ENCODE results near the gene MAP4K2. TPM values are rescaled to one million over a fixed set of nuclear protein-coding genes. Genes with fewer than 3 reads are reported as not detected.

MAP4K2 gene
- total RNA-seq, 1 donor from 2014 or later, result 34.0 TPM

DNA sequence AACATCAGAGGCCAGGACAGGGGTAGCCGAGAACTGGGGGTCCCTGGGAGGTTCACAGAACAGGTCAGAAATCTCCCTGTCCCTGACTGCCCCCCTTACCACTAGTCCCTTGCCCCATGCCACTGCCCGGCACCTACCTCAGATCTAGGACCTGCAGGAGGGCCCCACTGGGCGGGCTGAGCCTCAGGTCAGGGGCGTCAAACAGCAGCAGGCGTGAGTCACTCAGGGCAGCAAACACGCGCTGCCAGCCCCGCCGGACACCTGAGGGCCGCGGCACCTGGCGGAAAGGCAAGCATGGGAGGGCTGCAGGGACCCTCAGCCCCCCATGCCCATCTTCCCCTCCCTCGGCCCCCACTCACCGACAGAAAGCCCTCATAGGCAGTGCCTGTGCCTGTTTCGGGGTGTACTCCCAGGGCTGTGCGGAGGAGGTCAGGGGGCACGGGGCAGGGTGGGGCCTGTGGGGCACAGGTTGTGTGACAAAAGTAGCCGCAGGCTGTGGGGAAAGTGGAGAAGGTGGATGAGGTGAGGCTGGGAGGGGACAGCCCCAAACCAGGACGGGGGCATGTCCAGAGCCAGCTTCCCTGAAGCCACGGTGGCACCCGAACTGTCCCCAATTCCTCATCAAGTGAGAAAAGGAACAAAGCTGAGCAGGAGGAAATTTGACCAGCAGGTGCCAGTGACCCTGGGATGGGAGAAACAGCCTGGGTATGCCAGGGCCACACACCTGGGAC is 29.6 kb upstream of the MAP4K2 start:
- intact Hi-C loops (cut with DNase I), result no loop called here
- Histone ChIP-seq H3K4me3 (no peak overlapping the region), H3K27ac (no peak overlapping the region), H3K27me3 (no peaks in the 10 kb centered on the region), H3K9me3 (no peaks in the 10 kb centered on the region), H3K36me3 (no peaks in the 10 kb centered on the region), H3K4me1 (no peaks in the 10 kb centered on the region)
- DNase-seq (ENCODE audit: low spot score in 2 of 2), result no peak
- TF ChIP-seq, protein P1, sequence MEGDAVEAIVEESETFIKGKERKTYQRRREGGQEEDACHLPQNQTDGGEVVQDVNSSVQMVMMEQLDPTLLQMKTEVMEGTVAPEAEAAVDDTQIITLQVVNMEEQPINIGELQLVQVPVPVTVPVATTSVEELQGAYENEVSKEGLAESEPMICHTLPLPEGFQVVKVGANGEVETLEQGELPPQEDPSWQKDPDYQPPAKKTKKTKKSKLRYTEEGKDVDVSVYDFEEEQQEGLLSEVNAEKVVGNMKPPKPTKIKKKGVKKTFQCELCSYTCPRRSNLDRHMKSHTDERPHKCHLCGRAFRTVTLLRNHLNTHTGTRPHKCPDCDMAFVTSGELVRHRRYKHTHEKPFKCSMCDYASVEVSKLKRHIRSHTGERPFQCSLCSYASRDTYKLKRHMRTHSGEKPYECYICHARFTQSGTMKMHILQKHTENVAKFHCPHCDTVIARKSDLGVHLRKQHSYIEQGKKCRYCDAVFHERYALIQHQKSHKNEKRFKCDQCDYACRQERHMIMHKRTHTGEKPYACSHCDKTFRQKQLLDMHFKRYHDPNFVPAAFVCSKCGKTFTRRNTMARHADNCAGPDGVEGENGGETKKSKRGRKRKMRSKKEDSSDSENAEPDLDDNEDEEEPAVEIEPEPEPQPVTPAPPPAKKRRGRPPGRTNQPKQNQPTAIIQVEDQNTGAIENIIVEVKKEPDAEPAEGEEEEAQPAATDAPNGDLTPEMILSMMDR (IDR thresholded peaks at IDR 0.05), result no peak

DNA sequence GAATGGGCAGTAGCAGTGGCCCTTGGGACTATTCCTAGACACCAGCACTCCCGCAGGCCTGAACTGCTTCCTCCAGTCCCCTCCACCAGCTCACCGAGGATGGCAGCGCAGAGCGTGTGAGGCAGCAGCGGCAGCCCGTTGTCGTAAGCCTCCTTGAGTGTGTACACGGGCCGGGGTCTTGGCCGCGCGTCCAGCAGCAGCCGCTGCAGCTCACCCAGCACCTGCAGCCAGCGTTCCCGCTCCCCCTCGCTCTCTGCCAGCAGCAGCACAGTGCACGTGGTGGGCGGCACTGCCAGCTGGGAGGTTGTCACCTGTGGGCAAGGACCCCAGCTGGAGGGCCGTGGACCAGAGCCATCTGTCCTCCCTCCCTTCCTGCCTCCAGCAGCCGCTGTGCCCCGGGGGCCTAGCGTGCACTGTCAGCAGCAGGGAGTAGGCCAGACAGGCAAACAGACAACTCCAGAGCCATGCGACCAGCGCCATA is 28.4 kb upstream of the MAP4K2 start:
- no peaks in the 10 kb centered on the region for H3K27me3 ChIP-seq
- DNase-seq (ENCODE audit: low spot score in 2 of 2), result no peak
- H3K27ac ChIP-seq, result no peak overlapping the region
- H3K4me1 ChIP-seq, result no peaks in the 10 kb centered on the region
- intact Hi-C loops (cut with DNase I), result no loop called here
- H3K4me3 ChIP-seq, result no peak overlapping the region
- no peaks in the 10 kb centered on the region for H3K36me3 ChIP-seq
- H3K9me3 ChIP-seq, result no peaks in the 10 kb centered on the region
- TF ChIP-seq, protein P1 (IDR thresholded peaks at IDR 0.05), result no peak

DNA sequence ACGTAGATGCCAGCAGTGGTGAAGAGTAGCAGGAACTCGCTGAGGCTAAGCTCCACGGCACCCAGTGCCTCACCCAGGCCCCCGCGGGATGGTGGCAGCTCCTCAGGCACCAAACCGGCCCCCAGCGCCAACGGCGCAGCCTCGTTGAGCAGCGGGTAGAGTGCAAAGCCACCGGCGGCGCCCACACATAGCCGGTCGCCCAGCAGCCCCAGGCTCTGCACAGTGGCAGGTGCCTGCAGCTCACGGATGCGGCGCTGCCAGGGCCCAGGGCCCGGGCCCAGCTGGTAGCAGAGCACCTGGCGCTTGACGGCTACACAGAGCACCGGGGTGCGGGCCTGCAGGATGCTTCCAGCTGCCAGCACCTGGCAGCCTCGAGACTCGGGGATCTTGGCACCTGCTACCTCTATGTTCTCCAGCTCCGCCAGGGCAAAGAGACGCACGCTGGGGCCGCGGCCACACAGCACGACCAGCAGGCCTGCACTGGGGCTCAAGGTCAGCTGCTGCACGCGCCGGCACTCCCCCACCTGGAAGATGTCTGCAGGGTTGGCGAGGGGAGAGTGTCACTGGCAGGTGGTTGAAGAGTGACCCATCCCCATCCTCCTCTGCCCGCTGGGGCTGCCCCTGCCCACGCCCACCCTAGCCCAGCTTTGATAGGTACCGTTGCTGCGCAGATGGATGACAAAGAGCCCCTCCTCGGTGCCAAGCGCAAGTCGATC is 26.7 kb upstream of the MAP4K2 start:
- H3K4me1 ChIP-seq, result no peaks in the 10 kb centered on the region
- H3K36me3 ChIP-seq, result no peaks in the 10 kb centered on the region
- H3K4me3 ChIP-seq, result no peak overlapping the region
- DNase-seq (ENCODE audit: low spot score in 2 of 2), result no peak
- H3K27me3 ChIP-seq, result no peaks in the 10 kb centered on the region
- no peaks in the 10 kb centered on the region for H3K9me3 ChIP-seq
- TF ChIP-seq, protein P1 (IDR thresholded peaks at IDR 0.05), result no peak
- no peak overlapping the region for H3K27ac ChIP-seq
- intact Hi-C loops (cut with DNase I), result no loop called here

DNA sequence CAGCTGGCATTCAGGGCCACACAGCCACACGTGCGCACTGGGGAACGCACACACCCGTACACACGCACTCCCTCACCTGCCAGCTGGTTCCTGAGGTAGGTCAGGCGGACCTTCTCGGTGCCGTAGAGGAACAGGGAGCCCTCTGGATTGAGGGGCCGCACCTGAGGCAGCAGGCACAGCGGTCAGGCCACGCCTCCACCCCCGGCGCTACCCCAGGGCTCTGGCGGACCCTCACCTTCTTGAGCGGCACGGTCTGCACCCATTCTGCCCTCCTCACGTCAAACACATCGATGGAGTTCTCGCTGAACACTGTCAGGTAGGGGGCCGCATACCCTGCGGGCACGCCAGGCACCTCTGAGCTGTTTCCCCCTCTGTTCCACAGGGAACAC is 24.4 kb upstream of the MAP4K2 start:
- Histone ChIP-seq H3K4me3 (no peak overlapping the region), H3K4me1 (no peaks in the 10 kb centered on the region), H3K36me3 (no peaks in the 10 kb centered on the region), H3K9me3 (no peaks in the 10 kb centered on the region), H3K27ac (no peak overlapping the region), H3K27me3 (no peaks in the 10 kb centered on the region)
- DNase-seq (ENCODE audit: low spot score in 2 of 2), result no peak
- intact Hi-C loops (cut with DNase I), result no loop called here
- TF ChIP-seq, protein P1 (IDR thresholded peaks at IDR 0.05), result no peak

DNA sequence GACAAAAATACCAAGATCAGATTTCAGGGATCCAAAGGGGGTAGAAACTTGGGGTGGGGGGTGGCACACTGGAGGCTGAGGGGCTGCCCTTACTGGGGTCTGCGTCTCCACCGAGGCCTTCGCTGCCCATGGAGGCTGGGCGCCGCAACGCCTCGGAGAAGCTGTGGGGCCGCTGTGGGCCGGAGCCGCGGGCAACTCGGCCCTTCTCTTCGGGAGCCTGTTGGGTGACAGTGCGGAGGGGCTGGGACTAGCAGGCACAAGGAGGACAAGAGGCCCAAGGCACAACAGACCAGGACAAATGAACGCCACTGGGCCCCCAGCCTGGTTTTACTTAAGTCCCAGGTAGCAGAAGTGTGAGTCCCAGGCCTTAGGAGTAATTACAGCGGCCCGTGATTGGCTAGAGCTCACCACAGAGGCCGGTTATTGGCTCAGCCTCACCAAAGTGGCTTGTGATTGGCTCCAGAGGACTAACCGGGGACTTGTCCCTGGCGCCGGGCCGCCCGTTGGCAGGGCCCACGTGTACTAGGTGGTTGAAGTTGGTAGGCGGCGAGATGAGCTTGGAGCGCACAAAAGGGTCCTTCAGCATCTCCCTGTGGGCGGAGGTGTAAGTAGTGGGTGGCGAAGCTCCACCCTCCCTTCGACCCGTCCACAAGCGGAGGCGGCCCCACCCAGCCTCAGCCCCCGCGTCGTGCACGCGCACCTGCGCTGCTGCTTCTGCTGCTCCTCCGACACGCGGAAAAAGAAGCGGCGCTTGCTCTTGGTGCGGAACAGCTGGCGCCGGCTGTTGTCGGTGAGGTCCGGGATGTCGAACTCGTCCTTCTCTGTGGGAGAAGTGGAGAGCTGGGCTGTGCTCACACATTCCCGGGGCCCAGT is 23.8 kb upstream of the MAP4K2 start:
- H3K4me1 ChIP-seq, result no peaks in the 10 kb centered on the region
- intact Hi-C loops (cut with DNase I), result no loop called here
- H3K27me3 ChIP-seq, result no peaks in the 10 kb centered on the region
- no peaks in the 10 kb centered on the region for H3K9me3 ChIP-seq
- no peaks in the 10 kb centered on the region for H3K36me3 ChIP-seq
- H3K27ac ChIP-seq, result no peak overlapping the region
- DNase-seq (ENCODE audit: low spot score in 2 of 2), result no peak
- TF ChIP-seq, protein P1 (IDR thresholded peaks at IDR 0.05), result no peak
- H3K4me3 ChIP-seq, result no peak overlapping the region

Data from ascending aorta (tissue), 2 donors.